Measurements from ENCODE around the gene CNTROB.
"Not testable (repeated sequence)": the region's sequence is repeated elsewhere in the genome, so short reads cannot be mapped to it uniquely, and the experiment has no call there.

CNTROB gene

DNA sequence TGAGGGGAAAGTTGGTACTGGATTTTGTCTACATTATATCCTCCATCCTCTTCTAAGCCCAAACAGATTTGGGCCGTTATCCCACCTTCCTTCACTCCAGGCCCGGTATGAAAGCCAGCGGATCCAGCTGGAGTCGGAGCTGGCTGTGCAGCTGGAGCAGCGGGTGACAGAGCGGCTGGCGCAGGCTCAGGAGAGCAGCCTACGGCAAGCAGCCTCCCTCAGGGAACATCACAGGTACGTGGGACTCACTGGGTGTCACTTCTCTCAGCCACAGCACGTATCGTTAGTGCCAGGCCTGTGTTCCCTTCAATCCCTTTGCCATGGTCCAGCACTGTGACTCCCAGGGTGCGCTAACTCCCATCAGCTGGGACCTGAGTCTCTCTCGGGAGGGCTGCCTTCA lies 11.3 kb downstream of the CNTROB start:
- no peak for DNase-seq (ENCODE audit: low spot score)

DNA sequence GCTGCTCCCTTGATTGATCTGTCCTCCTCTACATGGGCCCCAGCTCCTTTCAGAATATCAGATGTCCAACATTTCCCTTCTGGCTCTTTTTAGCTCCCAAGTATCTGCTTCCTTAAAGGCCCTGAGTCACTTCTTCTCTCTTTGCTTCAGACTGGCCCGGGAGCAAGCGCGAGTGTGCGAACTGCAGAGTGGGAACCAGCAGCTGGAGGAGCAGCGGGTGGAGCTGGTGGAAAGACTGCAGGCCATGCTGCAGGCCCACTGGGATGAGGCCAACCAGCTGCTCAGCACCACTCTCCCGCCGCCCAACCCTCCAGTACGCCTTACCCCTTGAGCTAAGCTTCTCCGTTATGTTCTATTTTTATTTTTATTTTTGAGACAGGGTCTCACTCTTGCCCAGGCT lies 12.3 kb downstream of the CNTROB start:
- no peak for DNase-seq (ENCODE audit: low spot score)

GRCh38 chr17:7945651-7946050 lies 13.6 kb downstream of the CNTROB start:
- DNase-seq (ENCODE audit: low spot score), result no peak

GRCh38 chr17:7946441-7946840 lies 14.4 kb downstream of the CNTROB start:
- DNase-seq (ENCODE audit: low spot score), result no peak

GRCh38 chr17:7947651-7948050 lies 15.6 kb downstream of the CNTROB start:
- DNase-seq (ENCODE audit: low spot score), result no peak

DNA sequence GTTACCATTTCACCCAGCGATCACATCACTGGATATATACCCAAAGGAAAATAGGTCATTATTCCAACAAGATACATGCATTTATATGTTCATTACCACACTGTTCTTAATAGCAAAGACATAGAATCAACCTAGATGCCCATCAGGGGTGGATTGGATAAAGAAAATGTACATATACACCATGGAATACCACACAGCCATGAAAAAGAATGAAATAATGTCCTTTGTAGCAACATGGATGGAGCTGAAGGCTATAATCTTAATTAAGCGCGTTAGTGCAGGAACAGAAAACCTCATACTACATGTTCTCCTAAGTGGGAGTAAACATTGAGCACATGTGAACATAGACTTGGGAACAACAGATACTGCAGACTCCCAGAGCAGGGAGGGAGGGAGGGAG lies 18.6 kb downstream of the CNTROB start:
- DNase-seq (ENCODE audit: low spot score), result no peak

DNA sequence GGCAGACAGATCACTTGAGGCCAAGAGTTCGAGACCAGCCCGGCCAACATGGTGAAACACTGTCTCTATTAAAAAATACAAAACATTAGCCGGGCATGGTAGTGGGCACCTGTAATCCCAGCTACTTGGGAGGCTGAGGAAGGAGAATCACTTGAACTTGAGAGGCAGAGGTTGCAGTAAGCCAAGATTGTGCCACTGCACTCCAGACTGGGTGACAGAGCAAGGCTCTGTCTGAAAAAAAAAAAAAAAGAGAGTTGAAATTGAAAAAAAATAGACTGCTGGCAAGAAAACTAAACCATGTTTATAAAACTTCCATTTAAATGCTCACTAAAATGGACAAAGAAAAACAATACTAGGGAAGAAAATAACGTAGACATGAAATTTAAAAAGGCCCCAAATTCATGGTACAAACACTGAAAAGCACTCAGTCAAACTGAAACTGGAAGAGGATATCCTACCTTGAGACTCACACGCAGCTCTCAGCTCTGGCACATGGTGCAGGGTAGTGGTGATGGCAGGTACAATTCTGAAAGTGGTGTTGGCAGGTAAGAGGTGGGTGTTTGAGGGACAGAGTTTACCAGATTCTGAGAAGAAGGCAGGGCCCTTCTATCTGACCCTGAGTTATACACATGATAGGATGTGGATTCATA lies 19.3 kb downstream of the CNTROB start:
- no peak for DNase-seq (ENCODE audit: low spot score)

DNA sequence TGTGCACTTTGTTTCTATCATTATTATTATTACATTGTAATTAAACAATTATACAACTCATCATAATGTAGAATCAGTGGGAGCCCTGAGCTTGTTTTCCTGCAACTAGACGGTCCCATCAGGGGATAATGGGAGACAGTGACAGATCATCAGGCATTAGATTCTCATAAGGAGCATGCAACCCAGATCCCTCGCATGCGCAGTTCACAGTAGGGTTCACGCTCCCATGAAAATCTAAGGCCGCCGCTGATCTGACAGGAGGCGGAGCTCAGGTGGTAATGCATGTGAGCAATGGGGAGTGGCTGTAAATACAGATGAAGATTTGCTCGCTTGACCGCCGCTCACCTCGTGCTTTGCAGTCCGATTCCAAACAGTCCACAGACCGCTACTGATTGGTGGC lies 21.3 kb downstream of the CNTROB start:
- DNase-seq (ENCODE audit: low spot score), result not testable (repeated sequence)

- no peak for DNase-seq (ENCODE audit: low spot score)
Measured at GRCh38 chr17:7955414-7956227, 23.6 kb downstream of the CNTROB start.

GRCh38 chr17:7956228-7956965 lies 24.4 kb downstream of the CNTROB start:
- DNase-seq (ENCODE audit: low spot score), result no peak

DNA sequence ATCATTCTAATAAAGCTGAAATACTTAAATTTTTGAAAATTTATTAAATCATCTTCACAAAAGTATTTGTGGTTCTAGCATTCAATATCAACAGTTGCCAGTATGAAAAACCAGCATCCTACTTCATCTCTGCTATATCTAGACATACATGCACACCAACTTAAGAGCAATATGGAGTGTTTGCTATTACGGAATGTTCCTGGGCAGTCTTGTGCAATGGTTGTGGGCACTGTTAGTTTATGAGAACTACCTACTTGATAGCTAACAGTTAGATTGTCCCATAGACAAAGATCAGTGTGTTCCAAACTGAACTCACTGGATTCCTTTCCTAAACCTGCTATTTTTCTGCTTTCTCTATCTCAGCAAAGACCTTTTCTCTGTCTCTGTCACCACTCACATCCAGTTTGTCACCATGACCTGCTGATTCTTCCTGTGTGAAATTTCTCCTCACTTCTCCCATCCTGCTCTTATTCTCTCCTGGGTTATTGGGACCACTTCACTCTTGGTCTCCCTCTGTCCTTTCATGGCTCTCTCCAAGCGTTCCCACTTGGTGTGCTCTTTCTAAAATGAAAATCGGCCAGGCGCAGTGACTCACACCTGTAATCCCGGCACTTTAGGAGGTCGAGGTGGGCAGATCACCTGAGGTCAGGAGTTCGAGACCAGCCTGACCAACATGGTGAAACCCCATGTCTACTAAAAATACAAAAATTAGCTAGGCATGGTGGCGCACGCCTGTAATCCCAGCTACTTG lies 27.7 kb downstream of the CNTROB start:
- no peak for DNase-seq (ENCODE audit: low spot score)

GRCh38 chr17:7961421-7961820 lies 29.4 kb downstream of the CNTROB start:
- DNase-seq (ENCODE audit: low spot score), result no peak

DNA sequence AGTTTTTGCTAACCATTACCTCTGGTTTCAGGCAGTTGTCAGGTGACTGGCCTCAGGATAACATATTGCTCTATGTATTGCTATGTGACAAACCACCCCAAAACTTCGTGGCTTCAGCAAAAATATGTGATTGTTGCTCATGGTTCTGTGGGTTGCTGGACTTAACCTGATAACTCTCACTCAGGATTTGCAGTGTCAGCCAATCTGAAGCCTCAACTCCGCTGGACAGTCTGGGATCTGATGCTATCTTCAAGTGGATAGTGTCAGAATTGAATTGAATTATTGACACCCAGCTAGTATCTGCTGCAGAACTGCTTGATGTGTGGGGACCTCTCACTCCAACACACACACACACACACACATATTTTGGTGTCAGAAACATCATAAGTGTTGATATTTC lies 35.7 kb downstream of the CNTROB start:
- no peak for DNase-seq (ENCODE audit: low spot score)

- no peak for DNase-seq (ENCODE audit: low spot score)
Measured at GRCh38 chr17:7969433-7969832, 37.4 kb downstream of the CNTROB start.

DNA sequence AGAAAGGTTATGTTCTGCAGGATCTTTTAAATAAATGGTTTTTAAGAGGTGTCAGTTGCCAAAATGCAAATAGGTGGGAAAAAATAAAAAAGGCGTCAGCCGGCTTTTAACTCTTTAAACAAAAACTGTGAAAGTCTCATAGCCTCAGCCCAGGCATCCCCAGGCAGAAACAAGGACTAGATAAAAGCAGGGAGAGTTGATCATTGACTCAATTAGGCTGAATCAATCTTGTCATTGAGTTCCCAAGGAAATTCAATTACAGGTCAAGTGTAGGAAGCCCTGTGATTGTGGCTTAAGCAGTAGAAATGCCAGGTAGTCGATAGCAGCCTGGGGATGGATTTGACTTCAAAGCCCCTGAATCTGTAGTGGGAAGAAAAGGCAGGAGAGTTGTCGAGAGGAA lies 39.6 kb downstream of the CNTROB start:
- no peak for DNase-seq (ENCODE audit: low spot score)

GRCh38 chr17:7972131-7972785 lies 40.3 kb downstream of the CNTROB start:
- no peak for DNase-seq (ENCODE audit: low spot score)

DNA sequence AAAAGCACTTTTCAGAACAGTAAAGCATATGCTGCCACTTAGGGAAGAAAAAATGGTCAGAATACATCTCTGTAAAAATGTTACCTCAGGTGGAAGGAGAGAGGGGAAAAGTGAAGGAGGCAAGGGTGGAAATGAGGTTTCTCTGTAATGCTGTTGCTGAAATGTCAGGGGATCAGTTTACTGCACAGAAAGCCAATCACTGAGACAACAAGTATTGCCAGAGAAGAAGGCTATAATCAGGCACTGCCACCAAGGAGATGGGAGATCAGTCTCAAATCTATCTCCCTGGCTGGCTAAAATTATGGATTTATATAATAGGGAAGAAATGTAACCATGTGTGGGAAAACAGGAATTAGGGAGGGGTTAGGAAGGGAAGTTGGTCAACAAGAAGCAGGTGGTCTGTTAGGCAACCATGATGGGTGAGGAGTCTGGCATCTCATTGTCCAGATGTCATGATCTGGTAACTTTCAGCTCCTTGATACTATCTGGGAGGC lies 42.7 kb downstream of the CNTROB start:
- no peak for DNase-seq (ENCODE audit: low spot score)

DNA sequence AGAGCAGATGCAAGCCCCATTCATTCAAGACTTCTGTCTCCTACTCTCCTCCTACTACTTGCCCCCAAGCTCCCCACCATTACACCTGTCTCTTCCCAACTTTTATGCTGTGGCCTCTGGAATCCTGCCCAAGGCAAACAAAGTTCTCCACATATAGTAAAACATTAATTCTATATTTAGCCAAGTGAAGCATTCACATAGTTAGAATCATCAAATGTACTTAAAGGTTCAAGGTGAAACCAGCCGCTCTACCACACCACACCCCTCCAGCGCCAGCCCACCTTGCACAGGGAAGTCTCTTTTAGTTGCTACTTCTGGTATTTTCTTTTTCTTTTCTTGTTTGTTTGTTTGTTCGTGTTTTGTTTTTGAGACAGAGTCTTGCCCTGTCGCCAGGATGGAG lies 45.0 kb downstream of the CNTROB start:
- DNase-seq (ENCODE audit: low spot score), result no peak

DNA sequence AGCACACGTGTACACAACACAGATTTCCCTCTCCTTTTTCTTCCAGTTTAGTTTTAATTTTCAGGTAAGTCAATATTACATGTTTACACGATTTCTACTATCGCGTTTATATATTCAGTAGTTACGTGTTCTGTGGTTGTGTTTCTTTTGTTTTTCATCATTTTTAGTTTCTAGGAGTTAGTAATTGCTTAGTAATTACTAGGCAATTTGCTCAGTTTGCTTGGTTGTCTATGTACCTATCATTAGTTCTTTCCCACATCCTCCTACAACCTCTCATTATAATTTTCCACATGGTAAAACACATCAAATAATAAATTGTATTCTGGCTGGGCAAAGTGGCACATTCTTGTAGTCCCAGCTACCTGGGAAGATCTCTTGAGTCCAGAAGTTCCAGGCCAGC lies 45.8 kb downstream of the CNTROB start:
- no peak for DNase-seq (ENCODE audit: low spot score)

DNA sequence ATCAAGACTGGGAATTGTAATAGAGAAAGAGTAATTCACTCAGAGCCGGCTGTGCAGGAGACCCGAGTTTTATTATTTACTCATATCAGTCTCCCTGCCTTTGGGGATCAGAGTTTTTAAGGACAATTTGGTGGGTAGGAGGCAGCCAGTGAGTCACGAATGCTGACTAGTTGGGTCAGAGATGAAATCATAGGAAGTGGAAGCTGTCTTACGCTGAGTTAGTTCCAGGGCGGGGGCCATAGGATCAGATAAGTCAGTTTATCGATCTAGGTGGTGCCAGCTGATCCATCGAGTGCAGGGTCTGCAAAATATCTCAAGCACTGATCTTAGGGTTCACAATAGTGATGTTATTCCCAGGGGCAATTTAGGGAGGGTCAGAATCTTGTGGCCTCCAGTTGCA lies 50.2 kb downstream of the CNTROB start:
- DNase-seq (ENCODE audit: low spot score), result no peak

- DNase-seq (ENCODE audit: low spot score), result no peak
Measured at GRCh38 chr17:7982666-7983065, 50.7 kb downstream of the CNTROB start.

- no peak for DNase-seq (ENCODE audit: low spot score)
Measured at GRCh38 chr17:7984904-7985303, 52.9 kb downstream of the CNTROB start.

Data from iPS-NIHi11 (cell line).